ENCODE measurements around the gene S100A10.

Gene S100A10

GRCh38 chr1:151988405-151988923, 5.2 kb downstream of the S100A10 start:
- DNase-seq (ENCODE audit: low read depth in 3 of 3): no peak

GRCh38 chr1:151986501-151987190, 7.0 kb downstream of the S100A10 start:
- DNase-seq (ENCODE audit: low read depth in 3 of 3): no peak

GRCh38 chr1:151985768-151986167, 7.9 kb downstream of the S100A10 start:
- no peak for DNase-seq (ENCODE audit: low read depth in 3 of 3)

GRCh38 chr1:151985270-151985669, 8.4 kb downstream of the S100A10 start:
- DNase-seq (ENCODE audit: low read depth in 3 of 3): no peak

- no peak for DNase-seq (ENCODE audit: low read depth in 3 of 3)
Measured at GRCh38 chr1:151984313-151984956, 9.2 kb downstream of the S100A10 start.

- DNase-seq (ENCODE audit: low read depth in 3 of 3): no peak
Measured at GRCh38 chr1:151982300-151983005, 11.2 kb downstream of the S100A10 start.

- DNase-seq (ENCODE audit: low read depth in 3 of 3): no peak
Measured at GRCh38 chr1:151981178-151981525, 12.5 kb downstream of the S100A10 start.

- DNase-seq (ENCODE audit: low read depth in 3 of 3): no peak
Measured at GRCh38 chr1:151980287-151981177, 13.1 kb downstream of the S100A10 start.

GRCh38 chr1:151978922-151979321, 14.7 kb downstream of the S100A10 start:
- no peak for DNase-seq (ENCODE audit: low read depth in 3 of 3)

GRCh38 chr1:151977662-151978230, 15.9 kb downstream of the S100A10 start:
- no peak for DNase-seq (ENCODE audit: low read depth in 3 of 3)

GRCh38 chr1:151976858-151977257, 16.8 kb downstream of the S100A10 start:
- no peak for DNase-seq (ENCODE audit: low read depth in 3 of 3)

GRCh38 chr1:151976015-151976343, 17.7 kb downstream of the S100A10 start:
- DNase-seq (ENCODE audit: low read depth in 3 of 3): no peak

- no peak for DNase-seq (ENCODE audit: low read depth in 3 of 3)
Measured at GRCh38 chr1:151975311-151976014, 18.2 kb downstream of the S100A10 start.

- DNase-seq (ENCODE audit: low read depth in 3 of 3): no peak
Measured at GRCh38 chr1:151972542-151973248, 21.0 kb downstream of the S100A10 start.

GRCh38 chr1:151970626-151971025, 23.0 kb downstream of the S100A10 start:
- no peak for DNase-seq (ENCODE audit: low read depth in 3 of 3)

GRCh38 chr1:151970128-151970527, 23.5 kb downstream of the S100A10 start:
- no peak for DNase-seq (ENCODE audit: low read depth in 3 of 3)

GRCh38 chr1:151968791-151969399, 24.8 kb downstream of the S100A10 start:
- no peak for DNase-seq (ENCODE audit: low read depth in 3 of 3)

- peak in 1 of 3 donors; percentile 38 for DNase-seq (ENCODE audit: low read depth in 3 of 3)
Measured at GRCh38 chr1:151968058-151968457, 25.6 kb downstream of the S100A10 start.

GRCh38 chr1:151967091-151967490, 26.6 kb downstream of the S100A10 start:
- no peak for DNase-seq (ENCODE audit: low read depth in 3 of 3)

- no peak for DNase-seq (ENCODE audit: low read depth in 3 of 3)
Measured at GRCh38 chr1:151966061-151966460, 27.6 kb downstream of the S100A10 start.

Data from stimulated activated CD4-positive, alpha-beta T cell treated with anti-CD3 and anti-CD28 coated beads, TNF-alpha, amount 100 ng/mL, for 48 hours (primary cell).